GM19238 (cell line): ENCODE data around the gene MIPEP.
"Not testable (repeated sequence)": the region's sequence is repeated elsewhere in the genome, so short reads cannot be mapped to it uniquely, and the experiment has no call there.

Source experiments
- DNase-seq: peaks from one replicate; pipeline ENCODE4 v3.0.0; 2011; ENCODE audit warnings: low spot score; ENCODE audit not compliant: insufficient read length

The MIPEP gene

DNA sequence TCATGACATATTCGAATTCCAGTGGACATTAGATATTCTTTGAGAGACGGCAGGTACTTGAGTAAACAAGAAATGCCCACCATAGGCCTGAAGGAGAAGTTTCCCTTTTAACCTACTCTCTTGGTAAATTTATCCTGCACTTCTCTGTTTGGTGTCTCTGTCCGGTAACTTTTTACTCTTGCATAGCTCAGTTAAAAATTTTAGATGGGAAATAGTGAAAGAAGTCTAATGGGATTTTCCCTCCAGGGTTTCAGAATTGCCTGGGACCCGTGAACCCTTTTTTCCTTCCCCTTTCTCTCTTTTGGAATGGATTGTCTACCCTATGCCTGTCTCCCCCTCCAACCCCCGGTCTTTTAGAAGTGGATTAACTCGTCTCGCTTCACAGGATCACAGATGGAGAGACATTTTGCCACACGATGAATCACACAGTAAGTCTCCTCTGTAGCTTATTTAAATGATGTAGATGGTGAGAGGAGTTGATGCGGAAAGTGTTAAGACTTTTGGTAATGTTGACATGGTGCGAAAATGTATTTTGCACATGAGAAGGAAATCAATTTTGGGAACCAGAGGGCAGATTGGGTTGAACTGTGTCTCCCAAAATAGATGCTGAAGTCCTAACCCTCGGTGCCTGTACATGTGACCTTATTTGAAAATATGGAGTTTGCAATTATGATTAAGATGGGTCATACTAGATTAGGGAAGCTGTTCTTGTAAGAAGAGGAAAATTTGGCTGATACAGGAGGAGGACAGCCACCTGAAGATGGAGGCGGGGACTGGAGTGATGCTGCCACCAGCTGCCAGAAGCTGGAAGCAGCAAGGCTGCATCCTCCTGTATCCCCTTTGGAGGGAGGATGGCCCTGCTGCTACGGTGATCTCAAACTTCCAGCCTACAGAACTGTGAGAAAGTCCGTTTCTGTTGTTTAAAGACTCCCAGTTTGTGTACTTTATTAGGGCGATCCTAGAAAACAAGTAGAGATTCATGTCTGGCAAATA is 711 bp upstream of the MIPEP start:
- DNase-seq = no peak

DNA sequence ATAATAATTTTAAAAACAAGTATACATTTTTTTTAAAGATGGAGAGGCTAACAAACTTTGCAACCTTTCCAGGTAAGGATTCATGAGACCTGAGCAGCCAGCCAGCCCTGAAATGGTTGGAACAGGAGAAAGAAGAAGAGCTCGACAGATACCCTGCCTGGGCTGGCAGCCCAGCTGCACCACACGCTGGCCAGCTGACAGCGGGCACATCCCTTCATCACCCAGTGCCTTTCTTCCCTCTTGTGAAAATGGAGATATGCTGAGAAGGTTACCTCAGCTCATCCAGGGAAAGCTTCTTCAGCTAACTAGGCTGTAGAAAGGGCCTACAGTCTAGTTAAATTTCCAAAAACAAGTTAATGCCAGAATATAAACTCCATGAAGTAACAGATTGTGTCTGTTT is 4.8 kb downstream of the MIPEP start:
- not testable (repeated sequence) for DNase-seq

DNA sequence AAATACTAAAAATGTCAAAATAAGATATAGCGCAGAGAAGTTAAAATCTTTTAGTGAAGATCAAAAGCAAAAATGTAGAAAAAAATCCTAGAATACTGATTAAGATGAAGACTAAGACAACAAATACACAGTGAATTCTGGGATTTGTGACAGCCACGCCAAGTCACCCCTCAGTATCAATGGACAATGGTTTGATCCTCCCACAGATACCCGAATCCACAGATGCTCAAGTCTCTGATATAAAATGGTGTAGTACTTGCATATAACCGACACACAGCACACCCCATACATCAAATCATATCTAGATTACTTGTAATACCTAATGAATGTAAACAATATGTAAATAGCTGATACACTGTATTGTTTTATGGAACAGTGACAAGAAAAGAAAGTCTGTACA is 5.9 kb downstream of the MIPEP start:
- no peak for DNase-seq

DNA sequence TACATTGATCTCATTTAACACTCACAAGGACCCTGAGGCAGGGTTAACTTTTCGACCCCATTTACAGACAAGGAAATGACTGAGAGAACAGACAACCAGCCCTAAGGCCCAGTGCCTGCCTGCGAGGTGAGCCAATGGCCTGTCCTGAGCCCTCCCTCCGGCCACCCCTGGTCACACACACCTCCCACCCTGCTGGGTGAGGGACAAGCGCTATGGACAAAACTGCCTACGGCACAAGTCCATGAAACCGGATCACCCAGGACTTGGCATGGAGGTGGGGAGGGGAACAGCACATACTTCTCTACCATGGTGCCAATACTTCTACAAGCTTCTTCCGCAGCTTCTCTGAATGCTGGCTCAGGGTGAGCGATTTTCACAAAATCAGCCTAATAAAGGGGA is 7.8 kb downstream of the MIPEP start:
- DNase-seq = not testable (repeated sequence)

DNA sequence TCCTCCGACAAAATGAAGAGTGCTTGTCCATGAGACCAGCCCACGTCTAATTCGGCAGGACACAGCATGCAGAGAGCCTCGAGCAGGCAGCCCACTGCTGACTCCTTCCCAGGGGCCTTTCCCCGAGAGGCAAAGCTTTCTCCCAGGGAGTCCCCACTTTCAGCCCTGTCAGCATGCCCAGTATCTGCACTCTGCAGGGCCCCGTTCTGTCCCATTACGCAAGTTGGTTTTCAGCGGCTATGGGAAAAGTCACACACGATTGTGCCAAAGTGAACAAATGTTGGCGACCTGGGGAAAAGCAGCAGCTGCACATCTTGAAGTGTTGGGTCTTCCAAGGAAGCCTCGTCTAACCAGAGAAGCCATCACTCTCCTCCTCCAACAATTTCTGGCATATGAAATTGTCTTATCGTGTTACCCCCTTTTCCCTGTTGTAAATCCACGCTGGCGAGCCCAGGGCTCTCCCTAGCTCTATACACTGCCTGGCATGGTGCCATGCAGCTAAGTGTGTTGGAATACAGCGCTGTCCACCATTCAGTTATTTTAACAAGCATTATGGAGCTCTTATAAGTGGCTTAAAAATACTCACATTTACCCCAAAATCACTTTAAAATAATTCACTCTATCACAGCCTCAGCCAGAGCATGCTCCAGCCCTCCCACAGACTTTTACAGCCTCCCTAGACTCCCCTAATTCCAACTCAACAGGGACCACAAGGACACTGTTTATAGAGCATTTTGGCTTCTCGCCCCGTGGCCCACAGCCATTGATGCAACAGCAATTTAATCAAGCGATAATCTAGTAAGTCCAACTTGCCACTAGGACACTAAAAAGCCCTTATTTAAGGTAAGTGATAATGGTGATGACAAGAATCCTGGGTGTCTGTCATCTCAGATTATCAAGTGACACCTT is 8.5 kb downstream of the MIPEP start:
- not testable (repeated sequence) for DNase-seq

DNA sequence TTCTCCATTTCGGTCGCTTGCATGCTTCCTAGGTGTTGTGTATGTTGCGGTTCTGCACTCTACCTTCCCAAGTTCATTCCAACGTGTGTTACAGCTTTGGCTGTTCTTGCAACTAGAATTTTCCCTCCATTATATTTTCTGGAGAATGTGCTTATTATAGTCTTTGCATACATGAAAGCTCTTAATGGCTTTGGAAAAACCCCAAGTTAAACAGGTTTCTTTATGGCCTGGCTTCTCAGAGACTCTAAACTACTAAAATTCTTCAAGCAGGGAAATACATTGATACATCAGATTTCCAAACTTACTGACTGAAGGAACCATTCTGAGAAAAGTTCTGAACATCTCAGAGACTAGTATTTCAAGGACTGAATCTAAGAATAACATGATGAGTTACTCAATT is 11.9 kb downstream of the MIPEP start:
- DNase-seq = no peak

DNA sequence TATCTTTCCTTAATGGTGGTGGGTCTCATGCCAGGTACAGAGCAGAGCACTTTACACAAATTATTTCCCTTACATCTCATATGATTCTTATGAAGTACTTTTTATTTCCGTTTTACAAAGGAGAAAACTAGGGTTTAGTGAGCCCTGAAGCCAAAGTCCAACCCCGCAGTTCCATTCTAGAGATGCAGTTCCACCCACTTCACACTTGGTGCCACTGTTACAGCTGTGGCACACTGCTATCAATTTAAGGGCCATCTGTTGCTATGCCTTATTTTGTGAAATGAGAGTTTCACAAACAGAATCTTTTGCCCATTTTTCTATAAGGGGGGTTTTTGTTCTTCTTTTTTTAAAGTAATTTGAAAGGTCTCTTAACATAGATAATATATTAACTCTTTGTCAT is 12.9 kb downstream of the MIPEP start:
- no peak for DNase-seq

DNA sequence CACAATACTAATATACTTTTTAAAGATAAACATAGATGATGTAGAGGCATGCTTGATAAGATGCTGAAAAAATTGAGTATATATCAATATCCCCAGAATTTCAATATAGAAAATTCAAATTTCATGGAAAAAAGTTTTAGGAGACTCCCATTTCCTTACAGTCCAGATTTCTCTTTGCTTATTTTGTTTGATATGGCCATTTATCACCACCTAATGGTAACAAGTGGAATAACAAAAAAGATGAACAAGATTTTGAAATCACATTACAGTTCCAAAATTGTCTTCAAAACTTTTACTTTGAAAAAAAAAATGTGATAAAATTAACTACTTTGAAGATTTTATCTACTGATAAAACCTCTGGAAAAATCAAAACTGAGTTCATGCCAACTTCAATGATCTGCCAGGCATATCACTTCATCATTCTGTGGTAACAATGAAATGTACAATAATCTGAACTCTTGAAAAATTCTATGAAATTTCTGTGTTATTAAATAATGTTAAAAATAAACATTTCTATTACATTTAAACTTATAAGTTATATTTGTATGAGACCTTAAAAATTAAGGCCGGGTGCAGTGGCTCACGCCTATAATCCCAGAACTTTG is 17.5 kb downstream of the MIPEP start:
- DNase-seq = no peak

DNA sequence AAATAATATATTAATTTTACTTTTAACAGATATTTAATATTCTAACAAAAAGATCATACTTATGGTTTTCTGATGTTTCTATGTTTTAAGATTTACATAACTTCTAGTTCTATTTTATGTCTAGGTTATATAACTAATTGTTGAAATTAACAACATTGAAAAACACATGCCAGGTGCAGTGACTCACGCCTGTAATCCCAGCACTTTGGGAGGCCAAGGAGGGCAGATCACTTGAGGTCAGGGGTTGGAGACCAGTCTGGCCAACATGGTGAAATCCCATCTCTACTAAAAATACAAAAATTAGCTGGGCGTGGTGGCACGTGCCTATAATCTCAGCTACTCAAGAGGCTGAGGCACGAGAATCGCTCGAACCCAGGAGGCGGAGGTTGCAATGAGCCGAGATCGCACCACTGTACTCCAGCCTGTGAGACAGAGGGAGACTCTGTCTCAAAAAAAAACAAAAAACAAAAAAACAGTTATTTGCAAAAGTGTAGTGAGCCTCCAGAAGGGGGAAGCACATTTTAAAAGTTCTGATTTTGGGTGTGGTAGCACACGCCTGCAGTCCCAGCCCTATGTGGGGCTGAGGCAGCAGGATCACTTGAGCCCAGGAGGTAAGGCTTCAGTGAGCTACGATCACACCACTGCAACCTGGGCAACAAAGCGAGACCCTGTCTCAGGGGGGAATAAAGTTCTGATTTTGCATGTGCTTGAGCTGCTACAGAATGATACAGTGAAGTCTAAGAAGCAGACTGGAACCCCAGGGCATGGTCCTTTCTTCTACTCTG is 18.7 kb downstream of the MIPEP start:
- DNase-seq = no peak

DNA sequence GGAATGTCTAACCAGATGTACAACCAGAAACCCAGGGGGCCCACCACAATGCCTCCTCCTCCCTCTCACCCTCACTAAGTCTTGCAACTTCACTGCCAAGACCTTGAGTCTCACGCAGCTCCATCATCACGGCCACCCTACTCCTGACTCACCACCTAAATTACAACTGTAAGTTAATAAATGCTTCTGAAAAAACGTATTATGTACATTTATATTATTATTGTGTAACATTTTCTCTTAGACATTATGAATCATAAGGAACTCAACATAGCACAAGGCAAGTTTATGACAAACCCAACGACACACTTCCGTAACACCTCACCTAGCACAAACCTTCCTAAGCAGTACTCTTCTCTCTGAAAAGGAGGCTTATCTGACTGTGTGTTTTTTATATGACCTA is 20.7 kb downstream of the MIPEP start:
- no peak for DNase-seq

DNA sequence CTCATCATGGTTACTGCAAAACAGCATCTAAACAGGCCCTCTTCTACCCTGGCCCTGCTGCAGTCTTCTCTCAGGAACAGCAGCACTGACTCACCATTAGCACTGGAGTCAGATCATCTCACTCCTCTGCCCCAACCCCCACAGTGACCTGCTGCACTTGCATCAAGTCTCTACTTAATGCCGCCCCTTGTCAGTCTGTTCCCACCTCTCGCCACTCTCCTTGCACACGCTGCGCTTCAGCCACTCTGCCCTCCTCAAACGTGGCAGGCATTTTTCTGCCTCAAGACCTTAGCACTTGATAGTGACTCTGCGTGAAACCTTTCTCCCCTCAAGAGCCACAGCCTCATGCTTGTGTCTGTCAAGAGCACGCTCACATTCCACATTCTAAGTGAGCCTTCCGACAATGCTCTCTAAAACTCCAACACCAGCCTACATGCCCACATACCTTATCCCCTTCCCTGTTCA is 22.1 kb downstream of the MIPEP start:
- no peak for DNase-seq

DNA sequence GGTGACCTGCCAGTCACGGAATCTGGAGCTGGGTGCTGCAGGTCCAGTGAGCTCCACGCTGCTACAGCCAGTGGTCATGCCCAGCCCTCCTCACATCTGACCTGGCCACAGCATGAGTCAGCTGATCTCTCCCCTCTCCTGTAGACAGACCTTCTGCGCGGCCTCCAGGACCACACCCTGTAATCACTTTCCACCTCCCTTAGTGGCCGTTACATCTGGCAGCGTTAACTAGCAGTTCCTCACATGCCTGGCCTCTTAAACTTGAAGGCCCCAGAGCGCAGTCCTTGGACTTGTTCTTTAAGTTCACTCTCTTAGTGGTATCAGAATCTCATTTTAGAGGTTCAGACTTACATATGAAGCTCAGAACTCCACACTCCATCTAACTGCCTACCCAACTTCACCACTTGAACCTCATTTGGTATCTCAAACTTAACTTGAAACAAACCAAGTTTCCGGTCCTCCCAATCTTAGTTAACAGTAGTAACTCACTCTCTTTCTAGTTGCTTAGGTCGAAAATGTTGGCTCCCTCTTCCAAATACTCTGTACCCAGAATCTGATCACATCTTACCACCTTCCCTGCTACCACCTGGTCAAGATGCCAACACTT is 22.7 kb downstream of the MIPEP start:
- DNase-seq = no peak

DNA sequence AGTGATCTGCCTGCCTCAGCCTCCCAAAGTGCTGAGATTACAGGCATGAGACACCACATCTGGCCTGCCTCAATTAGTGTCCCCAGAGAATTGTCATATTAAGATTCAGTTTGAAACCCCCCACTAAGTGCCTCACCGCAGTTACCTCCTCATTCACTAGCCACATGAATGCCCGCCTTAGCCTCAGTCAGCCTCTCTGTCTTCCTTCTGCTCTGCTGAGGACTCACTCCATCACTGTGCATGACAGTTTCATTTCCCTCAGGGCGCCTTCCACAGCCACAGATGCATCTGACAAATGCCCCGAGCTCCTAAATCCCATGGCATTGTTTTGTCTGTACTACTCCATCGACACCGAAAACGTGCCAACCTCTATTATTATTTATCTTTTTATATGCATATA is 23.3 kb downstream of the MIPEP start:
- DNase-seq = no peak

DNA sequence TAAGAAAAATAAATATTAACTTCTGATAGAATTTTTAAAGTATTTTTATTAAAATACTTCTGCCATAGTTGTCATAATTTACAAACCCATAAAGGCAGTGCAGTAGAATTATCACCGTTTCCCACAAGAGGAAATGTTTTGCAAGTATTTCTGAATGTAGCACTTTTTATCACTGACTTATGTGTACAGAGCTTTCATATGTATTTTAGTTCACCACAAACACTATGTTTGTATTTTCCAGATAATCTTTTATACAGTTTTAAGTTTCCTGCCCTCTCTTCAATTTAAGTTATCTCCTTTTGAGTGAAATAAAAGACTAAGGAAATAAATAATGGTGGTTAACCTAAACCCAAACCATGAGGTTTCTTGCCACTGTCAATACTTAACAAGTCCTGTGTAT is 24.2 kb downstream of the MIPEP start:
- no peak for DNase-seq

DNA sequence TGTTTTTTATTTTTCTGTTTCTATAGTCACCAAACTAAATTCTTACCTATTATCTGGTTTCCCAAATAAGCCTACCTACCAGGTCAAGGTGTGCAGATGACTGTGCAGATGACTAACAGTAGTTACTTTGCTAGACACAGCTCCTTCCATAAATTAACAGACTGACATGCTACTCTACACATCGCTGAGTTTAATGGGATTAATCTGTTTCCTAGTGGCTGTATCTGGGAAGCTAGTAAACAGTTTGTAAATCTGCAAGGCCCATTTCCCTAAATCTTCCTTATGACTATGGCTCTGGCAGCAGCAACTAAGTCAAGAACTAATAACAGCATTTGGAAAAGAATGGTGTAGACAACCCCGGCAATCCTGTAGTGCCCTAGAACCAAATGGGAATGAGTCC is 27.9 kb downstream of the MIPEP start:
- DNase-seq = no peak

DNA sequence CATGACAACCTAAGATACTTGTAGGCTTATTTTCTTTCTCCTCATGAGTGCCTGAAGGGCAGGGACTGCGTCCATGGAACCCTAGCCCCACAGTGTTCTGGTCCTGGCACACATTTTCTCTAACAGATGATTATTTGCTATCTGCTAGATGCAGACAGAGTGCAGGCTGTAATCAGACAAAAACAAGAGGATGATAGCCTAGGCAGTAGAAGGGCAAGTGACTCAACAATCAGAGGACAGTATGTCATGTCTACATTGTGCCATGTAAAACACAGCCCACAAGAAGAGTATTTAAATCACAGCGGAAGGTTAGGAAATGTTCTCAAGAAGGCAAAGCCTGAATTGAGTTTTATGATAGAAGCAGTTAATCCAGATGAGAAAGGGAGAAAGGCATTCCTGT is 29.3 kb downstream of the MIPEP start:
- DNase-seq = no peak

DNA sequence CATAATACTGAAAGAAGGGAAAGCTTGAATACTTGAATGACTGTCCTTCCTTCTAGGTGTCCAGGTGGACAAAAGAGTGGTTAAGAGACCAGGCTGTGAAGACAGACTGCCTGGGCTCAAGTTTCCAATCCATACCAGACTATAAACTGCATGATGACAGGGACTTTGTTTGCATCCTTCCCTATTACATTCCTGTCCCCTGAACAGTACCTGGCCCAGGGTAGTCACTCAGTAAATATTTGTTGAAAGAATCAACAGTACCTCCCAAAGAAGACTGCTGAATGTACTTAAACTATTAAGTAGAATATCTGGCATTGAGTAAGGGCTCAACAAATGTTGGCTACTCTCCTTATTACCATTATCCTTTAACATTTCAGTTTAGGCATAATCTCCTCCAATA is 29.7 kb downstream of the MIPEP start:
- DNase-seq = no peak

DNA sequence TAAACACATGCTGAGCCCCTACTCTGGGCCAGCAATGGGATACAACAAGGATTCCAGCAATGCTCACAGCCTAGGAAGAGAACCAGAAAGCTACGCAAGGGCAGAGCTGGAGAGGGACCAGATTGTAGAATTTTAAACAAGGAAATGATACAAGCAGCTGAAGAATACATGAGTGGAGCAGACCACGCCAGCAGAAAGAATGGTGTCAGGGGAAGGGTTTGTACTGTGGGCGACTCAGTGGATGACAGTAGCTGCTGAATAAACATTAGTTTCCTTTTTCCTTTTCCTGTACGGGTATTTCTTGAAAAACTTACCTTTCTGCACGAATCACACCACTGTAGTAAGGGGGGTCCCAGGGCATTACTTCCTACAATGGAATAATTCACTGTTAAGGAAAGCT is 30.7 kb downstream of the MIPEP start:
- no peak for DNase-seq

DNA sequence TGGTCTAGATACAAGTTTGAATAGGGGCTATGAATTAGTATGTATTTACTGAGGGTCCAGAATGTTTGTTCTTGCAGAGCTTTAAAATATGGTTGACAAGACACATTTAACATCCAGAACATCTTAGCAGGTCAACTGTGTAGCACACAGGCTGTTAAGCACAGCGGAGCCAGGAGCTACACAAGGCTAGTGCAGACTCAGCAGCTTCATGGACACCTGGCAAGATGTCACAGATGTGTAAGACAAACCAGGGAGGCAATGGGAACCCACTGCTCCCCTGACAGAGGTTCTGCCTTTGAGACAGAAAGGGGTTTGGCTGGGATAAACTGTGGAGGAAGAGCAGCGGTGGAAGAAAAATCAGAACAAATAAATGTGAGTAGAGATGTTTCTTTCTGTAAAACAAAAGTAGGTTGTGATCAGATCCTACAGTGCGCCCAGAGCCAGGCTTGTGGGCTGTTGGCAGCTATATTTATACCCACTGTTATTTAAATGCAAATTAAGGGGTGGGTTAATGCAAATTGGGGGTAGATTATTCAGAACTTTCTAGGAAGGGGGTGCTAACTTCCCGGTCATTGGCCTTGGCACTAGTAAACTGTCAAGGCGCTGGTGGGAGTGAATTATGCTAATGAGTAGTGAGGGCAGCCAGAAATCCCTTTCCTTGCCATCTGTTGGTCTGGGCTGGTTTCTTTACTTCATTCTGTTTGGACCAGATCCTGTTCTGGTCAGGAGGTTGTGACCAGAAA is 33.0 kb downstream of the MIPEP start:
- DNase-seq = no peak

DNA sequence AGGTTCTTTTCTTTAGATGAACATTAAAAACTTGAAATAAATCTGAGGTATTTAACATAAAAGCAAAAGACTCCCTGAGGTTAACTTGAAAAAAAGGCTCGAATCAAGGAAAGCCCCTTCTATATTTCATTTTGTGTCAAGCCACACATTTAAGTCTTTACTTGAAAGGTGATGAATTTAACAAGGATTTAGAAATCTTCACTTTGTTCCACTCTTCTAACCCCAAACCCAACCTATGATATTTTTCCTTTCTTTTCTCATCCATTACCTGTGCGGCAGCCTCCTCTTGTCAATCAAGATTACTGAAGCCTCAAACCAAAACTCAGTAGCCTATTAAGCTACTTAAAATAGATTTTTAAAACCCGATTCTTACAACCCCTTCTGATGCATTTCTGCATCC is 33.8 kb downstream of the MIPEP start:
- DNase-seq = no peak
